ENCODE measurements around the gene HNRNPDL. TPM values are rescaled to one million over a fixed set of nuclear protein-coding genes. Genes with fewer than 3 reads are reported as not detected.

Gene HNRNPDL
- total and polyA plus RNA-seq, 2 of the 4 experiments (the other 2 are of a cell fraction), result 52.9 to 276 TPM

- POLR2A ChIA-PET (ENCODE audit: unreplicated experiment), result interaction anchor here (1.8 kb wide), 1 partner anchor 10 kb away, joined by 5 read pairs; no protein-coding TSS in a partner anchor
- Histone ChIP-seq H2AFZ (replicated peaks; ENCODE audit: low read length, poor library complexity) (no peak overlapping the region), H3K79me1 (ENCODE audit: low read depth in 1 of 2, low read length in 2 of 2) (peaks cover 35 to 66% of the 10 kb centered on the region in 2 experiments), H3K23ac (ENCODE audit: low read depth, low read length) (no peak overlapping the region; the same call in 1 of the 2 replicates), H2BK120ac (ENCODE audit: low read depth, low read length) (no peak overlapping the region), H4K8ac (ENCODE audit: low read depth in 2 of 2, low read length in 2 of 2) (no peak overlapping the region), H3K9me1 (ENCODE audit: insufficient read depth, low read length) (peaks cover 17% of the 10 kb centered on the region), H4K91ac (ENCODE audit: insufficient read depth, low read depth, low read length) (no peak overlapping the region), H3K18ac (ENCODE audit: low read depth, low read length) (no peak overlapping the region), H2BK15ac (ENCODE audit: low read depth, low read length) (no peak overlapping the region), H3K36me3 (ENCODE audit: control insufficient read depth, insufficient read depth, low read length) (0 out of 2 replicates have a peak, but pooled peaks cover 1% of the 10 kb centered on the region), H3K9ac (ENCODE audit: low read depth, low read length) (no peak overlapping the region), H3K4me2 (ENCODE audit: low read depth, low read length) (no peak overlapping the region), H3K4ac (ENCODE audit: low read depth, low read length) (no peak overlapping the region), H3K4me1 (ENCODE audit: control insufficient read depth, insufficient read depth, low read length) (peaks cover 3% of the 10 kb centered on the region), H2BK5ac (ENCODE audit: low read depth, low read length, poor library complexity, severe bottlenecking) (no peak overlapping the region), H4K20me1 (ENCODE audit: insufficient read depth, low read length) (peaks cover 27% of the 10 kb centered on the region), H3K9me3 (ENCODE audit: control insufficient read depth, insufficient read depth, low read length) (no peaks in the 10 kb centered on the region), H2BK20ac (ENCODE audit: low read depth, low read length) (no peak overlapping the region), H4K5ac (ENCODE audit: low read depth, low read length) (no peak overlapping the region), H3K4me3 (ENCODE audit: insufficient read depth, low read depth, low read length) (no peak overlapping the region), H3K27me3 (ENCODE audit: control insufficient read depth, insufficient read depth, low read length) (no peaks in the 10 kb centered on the region), H2AK5ac (ENCODE audit: low read depth, low read length) (no peak overlapping the region), H3K27ac (ENCODE audit: insufficient read depth, low read length) (no peak overlapping the region), H3K14ac (replicated peaks; ENCODE audit: low read depth, low read length) (no peak overlapping the region), H3K56ac (ENCODE audit: extremely low read depth, insufficient read depth, low read length) (no peak overlapping the region), H2AK9ac (replicated peaks; ENCODE audit: low read depth, low read length, poor library complexity) (no peak overlapping the region)
- TF ChIP-seq MAZ (IDR thresholded peaks at IDR 0.05; ENCODE audit: borderline replicate concordance, low read depth, low read length) (no peak), CEBPB (IDR thresholded peaks at IDR 0.05; ENCODE audit: low read depth, low read length) (no peak), RAD21 (IDR thresholded peaks at IDR 0.05; ENCODE audit: low read length) (no peak), NFE2L2 (IDR thresholded peaks at IDR 0.05; ENCODE audit: low read depth, low read length) (no peak), CHD1 (IDR thresholded peaks at IDR 0.05; ENCODE audit: low read depth, low read length) (no peak), BHLHE40 (IDR thresholded peaks at IDR 0.05; ENCODE audit: low read depth, low read length) (no peak), RCOR1 (IDR thresholded peaks at IDR 0.05; ENCODE audit: insufficient replicate concordance, low read length) (no peak), SMC3 (IDR thresholded peaks at IDR 0.05; ENCODE audit: low read depth, low read length) (no peak), CTCF (conservative IDR thresholded peaks at IDR 0.05; ENCODE audit: low read depth, low read length) (no peak), FOS (IDR thresholded peaks at IDR 0.05; ENCODE audit: low read depth, low read length) (no peak), USF2 (IDR thresholded peaks at IDR 0.05; ENCODE audit: low read depth, low read length) (no peak), MAFK (IDR thresholded peaks at IDR 0.05; ENCODE audit: low read depth, low read length) (no peak), RFX5 (IDR thresholded peaks at IDR 0.05; ENCODE audit: low read depth, low read length) (no peak), MXI1 (IDR thresholded peaks at IDR 0.05; ENCODE audit: borderline replicate concordance, low read depth, low read length) (no peak), ELK1 (IDR thresholded peaks at IDR 0.05; ENCODE audit: borderline replicate concordance, low read depth, low read length) (no peak), POLR2A (IDR thresholded peaks at IDR 0.05; ENCODE audit: low read depth, low read length) (no peak)
- CTCF ChIA-PET, result interaction anchor here (1.4 kb wide), 1 partner anchor 10 kb away, joined by 5 read pairs; no protein-coding TSS in a partner anchor
- intact Hi-C loops (cut with micrococcal nuclease), result no loop called here
- DNase-seq (no peak), ATAC-seq (ENCODE audit: low read depth) (no peak)
- dilution Hi-C loops (cut with HindIII; ENCODE audit: low sequenced_read_pairs, unreplicated experiment), result no loop called here
- in situ Hi-C loops (cut with MboI; ENCODE audit: low sequenced_read_pairs), result loop anchor here (25.0 kb wide), 1 partner anchor 598 kb away; the partner anchor contains the start of gene COPS4
- 100% methylated on average over 1 of the region's 2 CpGs; no CpG with 5 or more reads in 1 of the 2 experiments for WGBS, 2 experiments (ENCODE audit: extremely low coverage in 2 of 2, insufficient read length in 1 of 2)
- no TSS peak for BruUV-seq (replicated peaks)
Measured at GRCh38 chr4:82439088-82439487, 8.8 kb upstream of the HNRNPDL start.

All from IMR-90 (cell line).